ENCODE data around the gene WDR54.
A peak's percentile ranks its signal among the peaks of the same experiment; 100 is the strongest.

DNA sequence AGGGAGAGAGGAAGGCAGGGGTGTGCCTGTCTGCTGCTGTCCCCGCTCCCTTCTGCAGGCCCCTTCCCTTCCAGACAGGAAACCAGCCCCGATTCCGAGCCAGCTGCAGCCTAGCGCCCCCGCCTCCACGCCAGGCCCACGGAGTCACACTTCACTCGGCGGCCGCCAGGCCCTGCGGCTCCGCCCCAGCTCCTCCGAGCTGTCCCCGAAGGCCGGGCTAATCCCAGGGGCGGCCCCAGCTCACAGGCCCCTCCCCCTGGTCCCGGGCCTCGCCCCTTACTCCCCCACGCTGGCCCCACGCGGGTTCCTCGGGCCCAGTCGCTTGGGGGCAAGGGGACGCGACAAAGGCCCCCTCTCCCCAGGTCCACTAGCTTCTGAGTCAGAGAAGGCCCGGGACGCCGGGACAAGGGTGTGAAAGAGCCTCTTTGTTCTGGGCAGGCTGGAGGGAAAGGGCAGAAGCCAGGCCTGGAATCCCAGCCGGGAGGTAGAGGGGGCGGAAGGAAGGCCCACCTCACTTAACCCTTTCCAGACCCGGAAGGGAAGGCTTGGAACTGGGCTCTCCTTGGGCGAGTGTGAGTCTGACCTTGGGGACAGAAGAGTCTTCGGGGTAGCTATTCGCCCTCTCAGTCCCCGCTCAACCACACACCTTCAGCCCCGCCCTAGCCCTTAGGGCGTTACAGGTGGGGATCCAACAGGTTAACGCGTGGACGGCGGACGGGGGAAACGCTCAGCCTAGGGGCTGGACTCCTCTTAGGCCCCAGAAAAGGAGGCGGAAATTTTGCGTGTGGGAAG is 19.0 kb downstream of the WDR54 start:
- TF ChIP-seq POLR2AphosphoS5 (IDR thresholded peaks at IDR 0.05): peak; percentile 57 to 81 (median 76)
- TF ChIP-seq, protein P1, sequence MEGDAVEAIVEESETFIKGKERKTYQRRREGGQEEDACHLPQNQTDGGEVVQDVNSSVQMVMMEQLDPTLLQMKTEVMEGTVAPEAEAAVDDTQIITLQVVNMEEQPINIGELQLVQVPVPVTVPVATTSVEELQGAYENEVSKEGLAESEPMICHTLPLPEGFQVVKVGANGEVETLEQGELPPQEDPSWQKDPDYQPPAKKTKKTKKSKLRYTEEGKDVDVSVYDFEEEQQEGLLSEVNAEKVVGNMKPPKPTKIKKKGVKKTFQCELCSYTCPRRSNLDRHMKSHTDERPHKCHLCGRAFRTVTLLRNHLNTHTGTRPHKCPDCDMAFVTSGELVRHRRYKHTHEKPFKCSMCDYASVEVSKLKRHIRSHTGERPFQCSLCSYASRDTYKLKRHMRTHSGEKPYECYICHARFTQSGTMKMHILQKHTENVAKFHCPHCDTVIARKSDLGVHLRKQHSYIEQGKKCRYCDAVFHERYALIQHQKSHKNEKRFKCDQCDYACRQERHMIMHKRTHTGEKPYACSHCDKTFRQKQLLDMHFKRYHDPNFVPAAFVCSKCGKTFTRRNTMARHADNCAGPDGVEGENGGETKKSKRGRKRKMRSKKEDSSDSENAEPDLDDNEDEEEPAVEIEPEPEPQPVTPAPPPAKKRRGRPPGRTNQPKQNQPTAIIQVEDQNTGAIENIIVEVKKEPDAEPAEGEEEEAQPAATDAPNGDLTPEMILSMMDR (IDR thresholded peaks at IDR 0.05): peak; percentile 40 to 54 (median 45)

Measured in sigmoid colon (tissue), 4 donors.